Smooth muscle cell (in vitro differentiated cells): ENCODE measurements around the gene EYA3. TPM values are rescaled to one million over a fixed set of nuclear protein-coding genes. Genes with fewer than 3 reads are reported as not detected.
A peak's percentile ranks its signal among the peaks of the same experiment; 100 is the strongest.

ENCODE experiments used
- DNase-seq: peaks from one replicate; lab custom pipeline; 2025; ENCODE audit not compliant: unreplicated experiment; lab: John Stamatoyannopoulos, UW
- H2AFZ ChIP-seq: fragments of 200-600 bp; sonication (generic); 2 replicates; pipeline ENCODE4 v1.6.0; 2016; ENCODE audit warnings: antibody characterized with exemption, low read depth, mild to moderate bottlenecking
- H3F3A ChIP-seq: fragments of 200-600 bp; sonication (generic); 2 replicates; pipeline ENCODE4 v1.6.0; 2017; ENCODE audit warnings: antibody characterized with exemption, low read depth
- H3K27ac ChIP-seq: fragments of 200-600 bp; sonication (generic); 2 replicates; pipeline ENCODE4 v1.5.1; 2016; ENCODE audit warnings: low read depth, mild to moderate bottlenecking
- H3K27me3 ChIP-seq: fragments of 200-600 bp; sonication (generic); 2 replicates; pipeline ENCODE4 v1.6.1; 2016; ENCODE audit warnings: low read depth, mild to moderate bottlenecking
- H3K36me3 ChIP-seq: fragments of 200-600 bp; sonication (generic); 2 replicates; pipeline ENCODE4 v1.5.1; 2016; ENCODE audit warnings: low read depth
- H3K4me1 ChIP-seq: fragments of 200-600 bp; sonication (generic); 2 replicates; pipeline ENCODE4 v1.5.1; 2016; ENCODE audit warnings: low read depth
- H3K4me2 ChIP-seq: fragments of 200-600 bp; sonication (generic); 2 replicates; pipeline ENCODE4 v1.6.0; 2016; ENCODE audit warnings: mild to moderate bottlenecking
- H3K4me3 ChIP-seq: fragments of 200-600 bp; sonication (generic); 2 replicates; pipeline ENCODE4 v1.5.1; 2016; ENCODE audit warnings: mild to moderate bottlenecking
- H3K79me2 ChIP-seq: fragments of 200-600 bp; sonication (generic); 2 replicates; pipeline ENCODE4 v1.6.0; 2016; ENCODE audit warnings: low read depth, mild to moderate bottlenecking
- H3K9ac ChIP-seq: fragments of 200-600 bp; sonication (generic); 2 replicates; pipeline ENCODE4 v1.6.0; 2016; ENCODE audit warnings: low read depth
- H3K9me3 ChIP-seq: fragments of 200-600 bp; sonication (generic); replicated peaks from 2 replicates; pipeline ENCODE4 v1.5.1; 2016; ENCODE audit warnings: low read depth
- H4K20me1 ChIP-seq: fragments of 200-600 bp; sonication (generic); 2 replicates; pipeline ENCODE4 v1.6.0; 2016; ENCODE audit warnings: low read depth
- WGBS: methylation state at CpG from one replicate; pipeline ENCODE4 v1.1.7; 2016; ENCODE audit warnings: low lambda C conversion rate; 5-methylcytosine and 5-hydroxymethylcytosine counted together
- polyA plus RNA-seq: library from polyadenylated mRNA; unstranded; fragments of >200 nt; fragmentation: Nextera tagmentation; extraction: Ambion mirVana; gene quantifications from 2 replicates; pipeline ENCODE4 v1.2.1, GENCODE V29; 2016
- total RNA-seq: library from RNA; depleted of rRNA; stranded (reverse); fragments of >200 nt; gene quantifications from 2 replicates; pipeline ENCODE4 v1.2.3, GENCODE V29; 2014
- TF ChIP-seq, protein P1 (sequence below): fragments of 200-600 bp; sonication (generic); IDR thresholded peaks from 2 replicates; pipeline ENCODE4 v1.5.1; 2017; ENCODE audit warnings: borderline replicate concordance, mild to moderate bottlenecking, antibody characterized with exemption; ENCODE audit not compliant: insufficient read depth, poor library complexity, severe bottlenecking

Gene EYA3
- total and polyA plus RNA-seq, 2 experiments from 2014 or later: 3.8 to 17.1 TPM

DNA sequence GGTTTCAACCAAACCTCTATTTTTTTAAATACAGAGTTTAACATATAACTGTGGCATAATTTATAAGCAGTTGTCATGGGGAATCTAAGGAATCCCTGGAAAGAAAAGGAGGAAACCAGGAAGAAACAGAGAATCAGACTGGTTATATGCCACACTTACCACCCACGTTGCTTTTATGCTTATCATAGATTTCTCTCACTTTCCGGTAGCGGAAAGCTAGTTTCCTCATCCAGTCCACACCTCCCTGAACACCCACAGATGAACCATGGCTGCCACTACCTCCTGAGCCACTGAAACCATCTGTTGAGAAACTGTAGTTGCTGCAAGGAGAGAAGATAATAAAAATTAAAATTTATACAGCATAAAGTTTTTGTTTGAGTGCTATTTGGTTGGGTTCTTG, 95.2 kb downstream of the EYA3 start:
- Histone ChIP-seq H3F3A (no peaks in the 10 kb centered on the region), H3K27me3 (no peaks in the 10 kb centered on the region), H3K4me3 (no peak overlapping the region), H3K36me3 (peaks cover 21% of the 10 kb centered on the region), H2AFZ (no peak overlapping the region), H3K4me1 (no peaks in the 10 kb centered on the region), H3K79me2 (no peaks in the 10 kb centered on the region), H3K9me3 (peaks cover 3% of the 10 kb centered on the region), H3K9ac (no peak overlapping the region), H3K4me2 (no peak overlapping the region), H4K20me1 (no peaks in the 10 kb centered on the region), H3K27ac (no peak overlapping the region)
- WGBS: 69% methylated on average over 3 of the region's 3 CpGs
- DNase-seq: no peak
- TF ChIP-seq, protein P1, sequence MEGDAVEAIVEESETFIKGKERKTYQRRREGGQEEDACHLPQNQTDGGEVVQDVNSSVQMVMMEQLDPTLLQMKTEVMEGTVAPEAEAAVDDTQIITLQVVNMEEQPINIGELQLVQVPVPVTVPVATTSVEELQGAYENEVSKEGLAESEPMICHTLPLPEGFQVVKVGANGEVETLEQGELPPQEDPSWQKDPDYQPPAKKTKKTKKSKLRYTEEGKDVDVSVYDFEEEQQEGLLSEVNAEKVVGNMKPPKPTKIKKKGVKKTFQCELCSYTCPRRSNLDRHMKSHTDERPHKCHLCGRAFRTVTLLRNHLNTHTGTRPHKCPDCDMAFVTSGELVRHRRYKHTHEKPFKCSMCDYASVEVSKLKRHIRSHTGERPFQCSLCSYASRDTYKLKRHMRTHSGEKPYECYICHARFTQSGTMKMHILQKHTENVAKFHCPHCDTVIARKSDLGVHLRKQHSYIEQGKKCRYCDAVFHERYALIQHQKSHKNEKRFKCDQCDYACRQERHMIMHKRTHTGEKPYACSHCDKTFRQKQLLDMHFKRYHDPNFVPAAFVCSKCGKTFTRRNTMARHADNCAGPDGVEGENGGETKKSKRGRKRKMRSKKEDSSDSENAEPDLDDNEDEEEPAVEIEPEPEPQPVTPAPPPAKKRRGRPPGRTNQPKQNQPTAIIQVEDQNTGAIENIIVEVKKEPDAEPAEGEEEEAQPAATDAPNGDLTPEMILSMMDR: no peak

DNA sequence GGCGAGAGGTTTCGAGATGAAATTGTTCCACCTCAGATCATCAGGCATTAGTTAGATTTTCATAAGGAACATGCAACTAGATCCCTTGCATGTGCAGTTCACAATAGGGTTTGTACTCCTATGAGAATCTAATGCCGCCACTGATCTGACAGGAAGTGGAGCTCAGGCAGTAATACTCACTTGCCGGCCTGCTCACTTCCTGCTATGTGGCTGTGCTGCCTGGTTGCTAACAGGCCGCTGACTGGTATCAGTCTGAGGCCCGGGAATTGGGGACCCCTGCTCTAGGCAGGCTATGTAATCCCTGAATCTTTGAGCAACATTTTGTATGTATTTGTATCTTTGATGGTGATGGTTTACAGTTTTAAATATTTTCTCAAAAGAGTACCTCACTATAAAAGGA, 96.1 kb downstream of the EYA3 start:
- 70% methylated on average over 6 of the region's 6 CpGs for WGBS
- H3K79me2 ChIP-seq: no peaks in the 10 kb centered on the region
- peaks cover 19% of the 10 kb centered on the region for H3K36me3 ChIP-seq

DNA sequence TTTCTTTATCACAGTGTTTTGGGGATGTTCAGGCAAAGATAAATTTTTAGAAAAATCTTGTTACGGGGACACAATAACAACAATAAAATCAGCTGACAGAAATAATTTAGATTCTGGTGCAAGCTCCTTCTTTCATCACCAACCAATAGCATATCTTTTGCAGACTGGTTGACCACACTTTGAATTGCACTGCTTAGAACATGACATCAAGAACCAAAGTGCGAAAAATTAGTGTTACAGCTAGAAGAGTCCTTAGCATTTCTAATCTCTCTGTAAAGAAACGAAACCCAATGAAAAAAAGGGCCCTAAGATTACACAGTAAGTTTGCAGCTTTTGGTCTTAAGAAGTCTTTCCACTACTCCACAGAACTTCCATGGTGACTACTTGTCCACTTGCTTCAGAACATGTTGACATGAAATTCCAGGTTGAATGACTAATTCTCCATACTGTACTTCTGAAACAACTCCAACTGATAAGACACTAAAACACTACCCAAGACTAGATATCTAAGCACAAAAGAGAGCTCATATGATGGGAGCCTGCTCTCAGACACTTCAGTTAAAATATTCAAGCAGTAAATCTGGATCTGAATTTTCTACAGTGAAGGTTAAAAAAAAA, 97.4 kb downstream of the EYA3 start:
- Histone ChIP-seq H3K27ac (no peak overlapping the region), H3K4me1 (no peaks in the 10 kb centered on the region), H3F3A (no peaks in the 10 kb centered on the region), H3K4me3 (no peak overlapping the region), H3K9me3 (peaks cover 3% of the 10 kb centered on the region), H4K20me1 (no peaks in the 10 kb centered on the region), H3K9ac (no peak overlapping the region), H3K36me3 (peaks cover 10% of the 10 kb centered on the region), H3K4me2 (no peak overlapping the region), H2AFZ (no peak overlapping the region), H3K79me2 (no peaks in the 10 kb centered on the region), H3K27me3 (no peaks in the 10 kb centered on the region)
- whole genome bisulfite sequencing: 93% methylated on average over 3 of the region's 3 CpGs
- DNase-seq: no peak
- TF ChIP-seq, protein P1: no peak

More for the DNA sequence above, 96.1 kb downstream of the EYA3 start:
- Histone ChIP-seq H3K9ac (no peak overlapping the region), H4K20me1 (no peaks in the 10 kb centered on the region), H2AFZ (no peak overlapping the region), H3F3A (no peaks in the 10 kb centered on the region), H3K4me1 (no peaks in the 10 kb centered on the region), H3K9me3 (peaks cover 3% of the 10 kb centered on the region), H3K4me3 (no peak overlapping the region), H3K27ac (no peak overlapping the region), H3K27me3 (no peaks in the 10 kb centered on the region), H3K4me2 (no peak overlapping the region)
- TF ChIP-seq, protein P1: no peak
- DNase-seq: no peak

DNA sequence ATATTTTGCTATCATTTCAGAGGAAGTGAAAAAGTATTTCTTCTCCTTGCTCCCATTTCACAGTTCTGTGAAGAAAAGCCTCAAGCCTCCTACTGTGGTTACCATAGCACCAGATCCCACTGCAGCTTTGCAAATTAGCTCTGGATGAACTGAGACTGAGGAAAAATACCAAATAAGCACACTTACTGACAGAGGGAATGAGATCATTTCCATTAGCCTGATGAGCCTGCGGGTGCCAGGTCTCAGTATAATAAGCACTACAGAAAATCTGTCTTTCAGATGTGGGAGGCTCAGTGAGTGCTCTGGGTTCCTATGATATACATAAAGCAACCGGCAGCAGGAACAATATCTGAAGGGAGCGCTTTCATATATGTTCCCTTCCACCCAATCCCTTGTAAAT, 107.3 kb downstream of the EYA3 start:
- no peaks in the 10 kb centered on the region for H3K9me3 ChIP-seq
- no peaks in the 10 kb centered on the region for H4K20me1 ChIP-seq
- peak overlapping the region; percentile 12 for H3K4me2 ChIP-seq
- H3K36me3 ChIP-seq: no peaks in the 10 kb centered on the region
- no peaks in the 10 kb centered on the region for H3K4me1 ChIP-seq
- no peak overlapping the region for H3K9ac ChIP-seq
- no peak overlapping the region for H3K4me3 ChIP-seq
- H3K79me2 ChIP-seq: no peaks in the 10 kb centered on the region
- no peaks in the 10 kb centered on the region for H3K27me3 ChIP-seq
- no peak for DNase-seq
- H3K27ac ChIP-seq: peak overlapping the region; percentile 36
- peaks cover 7% of the 10 kb centered on the region for H3F3A ChIP-seq
- TF ChIP-seq, protein P1: no peak
- H2AFZ ChIP-seq: no peak overlapping the region
- 77% methylated on average over 3 of the region's 3 CpGs for WGBS
